ENCODE data around the gene NRSN2.
A peak's percentile ranks its signal among the peaks of the same experiment; 100 is the strongest.

NRSN2 gene

GRCh38 chr20:346640-347316, at the start of gene NRSN2:
Gene NRSN2, plus strand, starts transcription at chr20:347111. Its CDS starts 2,533 bp downstream, at chr20:349644.
- DNase-seq (peak; percentile 50), ATAC-seq (no peak)

DNA sequence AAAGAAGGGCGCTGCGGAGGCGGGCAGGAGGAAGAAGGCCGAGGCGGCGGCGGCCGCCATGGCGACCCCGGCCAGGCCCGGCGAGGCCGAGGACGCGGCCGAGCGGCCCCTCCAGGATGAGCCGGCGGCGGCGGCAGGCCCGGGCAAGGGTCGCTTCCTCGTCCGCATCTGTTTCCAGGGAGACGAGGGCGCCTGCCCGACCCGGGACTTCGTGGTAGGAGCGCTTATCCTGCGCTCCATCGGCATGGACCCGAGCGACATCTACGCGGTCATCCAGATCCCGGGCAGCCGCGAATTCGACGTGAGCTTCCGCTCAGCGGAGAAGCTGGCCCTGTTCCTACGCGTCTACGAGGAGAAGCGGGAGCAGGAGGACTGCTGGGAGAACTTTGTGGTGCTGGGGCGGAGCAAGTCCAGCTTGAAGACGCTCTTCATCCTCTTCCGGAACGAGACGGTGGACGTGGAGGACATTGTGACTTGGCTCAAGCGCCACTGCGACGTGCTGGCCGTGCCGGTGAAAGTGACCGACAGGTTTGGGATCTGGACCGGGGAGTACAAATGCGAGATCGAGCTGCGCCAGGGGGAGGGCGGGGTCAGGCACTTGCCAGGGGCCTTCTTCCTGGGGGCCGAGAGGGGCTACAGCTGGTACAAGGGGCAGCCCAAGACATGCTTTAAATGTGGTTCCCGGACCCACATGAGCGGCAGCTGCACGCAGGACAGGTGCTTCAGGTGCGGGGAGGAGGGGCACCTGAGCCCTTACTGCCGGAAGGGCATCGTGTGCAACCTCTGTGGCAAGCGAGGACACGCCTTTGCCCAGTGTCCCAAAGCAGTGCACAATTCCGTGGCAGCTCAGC, 48.8 kb upstream of the NRSN2 start:
- Mint-ChIP-seq H3K4me1 (peaks cover 55% of the 10 kb centered on the region), H3K27me3 (peaks cover 2% of the 10 kb centered on the region), H3K9me3 (no peaks in the 10 kb centered on the region), H3K27ac (peak overlapping the region; percentile 99), H3K36me3 (ENCODE audit: low read depth) (peaks cover 37% of the 10 kb centered on the region), H3K4me3 (peak overlapping the region; percentile 100)
- peak; percentile 44 for ATAC-seq
- peak; percentile 54 for DNase-seq

More at GRCh38 chr20:346640-347316, at the start of gene NRSN2:
- H3K9me3 Mint-ChIP-seq: peaks cover 3% of the 10 kb centered on the region
- H3K4me1 Mint-ChIP-seq: peaks cover 14% of the 10 kb centered on the region
- no peaks in the 10 kb centered on the region for H3K27me3 Mint-ChIP-seq
- peak within 1 kb of the TSS; percentile 78 for H3K27ac Mint-ChIP-seq
- peaks cover 12% of the 10 kb centered on the region for H3K36me3 Mint-ChIP-seq (ENCODE audit: low read depth)
- peak within 1 kb of the TSS; percentile 86 for H3K4me3 Mint-ChIP-seq

- Mint-ChIP-seq H3K27ac (peak overlapping the region; percentile 99), H3K27me3 (peaks cover 2% of the 10 kb centered on the region), H3K9me3 (no peaks in the 10 kb centered on the region), H3K4me1 (peaks cover 55% of the 10 kb centered on the region), H3K4me3 (peak overlapping the region; percentile 100), H3K36me3 (ENCODE audit: low read depth) (peaks cover 37% of the 10 kb centered on the region)
- DNase-seq (no peak), ATAC-seq (no peak)
These were observed 48.0 kb upstream of the NRSN2 start for GRCh38 chr20:298776-299391.

DNA sequence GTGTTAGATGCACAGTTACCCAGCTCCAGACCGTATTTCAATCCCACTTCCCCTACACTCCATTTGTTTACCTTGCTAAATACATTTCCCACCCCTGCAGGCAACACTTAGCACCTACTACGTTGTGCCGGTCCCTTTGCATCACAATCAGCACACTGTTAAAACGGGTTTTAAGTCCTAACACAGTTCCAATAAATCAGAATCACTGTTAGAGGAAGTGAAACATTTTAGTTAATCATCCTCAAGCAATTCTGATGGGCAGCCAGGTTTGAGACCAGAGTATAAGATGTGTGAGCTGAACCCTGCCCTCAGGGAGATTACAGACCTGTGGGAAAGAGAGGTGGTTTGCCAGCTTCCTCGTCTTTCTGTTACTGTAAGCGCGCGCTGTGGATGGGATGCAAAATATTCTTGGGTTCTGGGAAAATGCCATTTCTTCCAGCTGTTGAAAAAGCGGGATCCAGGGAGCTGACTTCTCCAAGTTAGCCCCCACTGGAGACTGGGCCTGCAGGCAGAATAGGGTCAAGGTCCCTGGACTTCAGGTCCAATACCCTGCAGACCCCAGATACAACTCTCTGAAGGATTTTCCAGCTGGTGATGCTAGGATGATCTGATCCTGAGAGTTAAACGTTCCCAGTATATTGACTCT, 46.4 kb upstream of the NRSN2 start:
- Mint-ChIP-seq H3K4me1 (peaks cover 55% of the 10 kb centered on the region), H3K27me3 (peaks cover 2% of the 10 kb centered on the region), H3K4me3 (peak overlapping the region; percentile 100), H3K9me3 (no peaks in the 10 kb centered on the region), H3K36me3 (ENCODE audit: low read depth) (peaks cover 37% of the 10 kb centered on the region), H3K27ac (peak overlapping the region; percentile 78)
- DNase-seq (no peak), ATAC-seq (no peak)

DNA sequence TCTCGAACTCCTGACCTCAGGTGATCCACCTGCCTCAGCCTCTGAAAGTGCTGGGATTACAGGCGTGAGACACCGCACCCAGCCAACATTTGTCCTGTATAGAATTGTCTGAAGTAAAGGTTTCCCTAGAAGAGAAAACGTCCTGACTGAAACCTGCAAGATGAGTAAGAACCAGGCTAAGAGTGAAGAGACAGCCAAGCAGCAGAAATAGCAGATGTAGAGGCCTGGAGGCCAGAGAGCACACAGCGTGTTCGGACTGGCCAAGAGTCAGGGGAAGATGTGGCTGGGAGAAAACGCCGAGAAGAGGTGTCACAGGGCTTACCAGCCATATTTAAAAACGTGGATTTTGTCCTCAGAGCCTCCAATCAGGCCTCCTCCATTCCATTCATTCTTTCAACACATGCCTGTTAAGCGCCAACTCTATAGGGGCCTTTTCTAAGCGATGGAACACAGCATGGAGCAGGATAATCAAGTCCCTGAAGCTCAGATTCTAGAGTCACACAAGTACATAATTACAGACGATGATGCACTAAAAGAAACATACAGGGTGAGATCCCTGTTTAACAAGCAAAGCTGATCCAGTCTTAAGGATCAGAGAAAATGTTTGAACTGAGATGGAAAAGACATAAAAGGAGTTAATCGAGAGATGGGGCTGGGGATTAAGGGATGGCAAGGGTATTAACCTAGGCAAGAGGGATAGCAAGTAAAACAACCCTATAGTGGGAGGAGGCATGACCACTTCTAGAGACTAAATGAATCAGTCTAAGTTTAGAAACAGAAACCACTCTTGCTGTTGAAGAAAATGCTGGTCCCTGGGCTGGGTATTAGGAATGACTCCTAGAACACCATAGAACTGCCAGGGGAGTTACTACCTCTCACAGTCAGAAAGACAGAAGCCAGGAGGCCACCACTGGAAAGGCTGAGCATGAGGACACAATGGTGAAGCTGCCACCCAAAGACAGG, 44.7 kb upstream of the NRSN2 start:
- Mint-ChIP-seq H3K4me3 (no peak overlapping the region), H3K9me3 (no peaks in the 10 kb centered on the region), H3K27me3 (peaks cover 2% of the 10 kb centered on the region), H3K4me1 (peaks cover 41% of the 10 kb centered on the region), H3K27ac (no peak overlapping the region), H3K36me3 (ENCODE audit: low read depth) (peaks cover 37% of the 10 kb centered on the region)
- DNase-seq (no peak), ATAC-seq (peak; percentile 41)

DNA sequence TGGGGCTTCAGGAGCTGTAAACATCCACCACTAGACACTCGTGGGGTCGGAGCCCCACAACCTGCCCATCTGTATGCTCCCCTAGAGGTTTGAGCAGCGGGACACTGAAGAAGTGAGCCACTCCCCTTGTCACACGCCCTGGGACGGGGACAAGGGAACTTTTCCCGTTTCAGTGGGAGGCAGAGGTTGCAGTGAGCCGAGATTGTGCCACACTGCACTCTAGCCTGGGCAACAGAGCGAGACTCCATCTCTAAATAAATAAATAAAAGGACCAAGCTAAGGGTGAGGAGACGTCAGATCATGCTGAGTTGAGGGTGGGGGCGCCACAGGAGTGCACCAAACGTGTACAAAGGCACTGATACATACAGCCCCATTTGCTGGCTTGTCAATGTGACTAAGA, 41.2 kb upstream of the NRSN2 start:
- Mint-ChIP-seq H3K27me3 (no peaks in the 10 kb centered on the region), H3K4me3 (no peak overlapping the region)

DNA sequence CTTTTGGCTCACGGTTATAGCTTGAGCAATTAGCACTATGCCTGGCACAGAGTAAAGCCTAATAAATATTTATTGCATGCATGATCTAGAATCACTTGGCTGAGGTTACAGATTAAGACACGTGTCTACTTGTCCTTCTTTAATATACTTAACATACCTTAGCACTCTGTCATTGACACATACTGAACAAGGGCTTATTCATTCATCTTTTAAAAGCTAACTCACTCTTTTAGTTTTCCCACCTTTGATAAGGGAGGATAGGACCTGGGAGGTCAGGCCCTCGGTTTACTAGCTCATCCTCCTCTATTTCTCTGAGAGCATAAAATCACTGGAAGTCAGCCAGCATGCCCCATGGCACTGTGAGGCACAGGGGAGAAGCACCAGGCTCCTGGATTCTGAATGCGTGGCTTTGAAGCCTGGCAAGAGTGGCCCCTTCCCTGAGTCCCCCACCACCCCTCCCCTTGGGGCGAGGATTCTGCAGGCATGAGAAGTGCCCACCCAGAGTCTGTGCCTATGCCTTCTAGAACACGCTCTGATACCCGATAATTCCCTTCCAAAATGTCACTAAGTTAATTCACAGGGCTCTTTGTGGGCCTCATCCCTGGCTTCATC, 38.4 kb upstream of the NRSN2 start:
- no peaks in the 10 kb centered on the region for H3K36me3 Mint-ChIP-seq (ENCODE audit: low read depth)
- ATAC-seq (no peak), DNase-seq (no peak)
- H3K27ac Mint-ChIP-seq: no peak overlapping the region
- H3K4me3 Mint-ChIP-seq: no peak overlapping the region
- H3K4me1 Mint-ChIP-seq: peaks cover 16% of the 10 kb centered on the region
- H3K27me3 Mint-ChIP-seq: no peaks in the 10 kb centered on the region
- H3K9me3 Mint-ChIP-seq: no peaks in the 10 kb centered on the region

More for the DNA sequence above, 41.2 kb upstream of the NRSN2 start:
- Mint-ChIP-seq H3K4me1 (peaks cover 30% of the 10 kb centered on the region), H3K27ac (no peak overlapping the region), H3K9me3 (no peaks in the 10 kb centered on the region), H3K36me3 (ENCODE audit: low read depth) (peaks cover 11% of the 10 kb centered on the region)
- ATAC-seq: no peak
- DNase-seq: no peak

- peaks cover 16% of the 10 kb centered on the region for H3K4me1 Mint-ChIP-seq
- peak overlapping the region; percentile 1 for H3K4me3 Mint-ChIP-seq
- no peak for ATAC-seq
- no peaks in the 10 kb centered on the region for H3K9me3 Mint-ChIP-seq
- no peaks in the 10 kb centered on the region for H3K27me3 Mint-ChIP-seq
- DNase-seq: no peak
- H3K27ac Mint-ChIP-seq: no peak overlapping the region
- no peaks in the 10 kb centered on the region for H3K36me3 Mint-ChIP-seq (ENCODE audit: low read depth)
These were observed 37.5 kb upstream of the NRSN2 start for GRCh38 chr20:309306-309840.

DNA sequence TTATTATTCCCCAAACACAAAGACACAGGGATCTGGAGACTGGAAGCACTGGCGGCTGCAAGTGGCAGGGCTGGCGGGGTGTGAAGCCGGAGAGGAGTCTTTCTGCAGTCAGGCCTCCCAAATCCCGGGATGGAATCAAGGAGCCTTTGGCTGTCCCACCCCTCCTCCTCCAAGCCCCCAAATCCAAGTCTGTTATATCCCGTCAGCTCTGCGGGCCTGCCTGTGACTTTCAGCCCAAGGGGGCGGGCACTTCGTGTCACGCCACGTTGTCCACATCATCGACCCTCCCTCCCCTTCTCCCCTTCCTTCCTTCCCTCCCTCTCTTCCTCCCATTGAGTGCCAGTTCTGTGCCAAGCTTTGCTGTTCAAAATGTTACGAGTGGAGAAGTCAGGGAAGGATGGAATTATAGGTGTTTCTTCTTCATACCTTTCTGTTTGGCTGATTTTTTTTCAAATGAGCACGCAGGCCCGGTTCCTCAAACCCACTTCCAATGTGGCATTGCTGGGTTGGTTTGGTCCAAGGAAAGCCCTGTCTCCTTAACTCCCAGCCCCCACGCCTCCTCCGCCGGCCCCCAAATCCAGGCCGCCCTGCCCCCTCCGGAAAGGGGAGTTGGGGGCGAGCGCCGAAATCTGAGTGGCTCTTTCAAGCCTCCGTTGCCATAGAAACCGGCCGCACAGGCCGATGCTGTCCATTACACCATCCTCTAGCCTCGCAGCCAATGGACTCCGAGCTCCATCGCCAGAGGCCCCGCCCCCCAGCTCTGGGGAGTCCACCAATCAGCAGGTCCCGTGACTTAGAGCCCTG, 36.9 kb upstream of the NRSN2 start:
- DNase-seq: peak; percentile 87
- ATAC-seq: peak; percentile 98
- H3K36me3 Mint-ChIP-seq (ENCODE audit: low read depth): no peaks in the 10 kb centered on the region
- no peaks in the 10 kb centered on the region for H3K9me3 Mint-ChIP-seq
- peak overlapping the region; percentile 64 for H3K4me3 Mint-ChIP-seq
- H3K4me1 Mint-ChIP-seq: peaks cover 16% of the 10 kb centered on the region
- peak overlapping the region; percentile 71 for H3K27ac Mint-ChIP-seq
- no peaks in the 10 kb centered on the region for H3K27me3 Mint-ChIP-seq

GRCh38 chr20:310645-311044, 36.3 kb upstream of the NRSN2 start:
- H3K36me3 Mint-ChIP-seq (ENCODE audit: low read depth): no peaks in the 10 kb centered on the region
- peak overlapping the region; percentile 71 for H3K27ac Mint-ChIP-seq
- peaks cover 16% of the 10 kb centered on the region for H3K4me1 Mint-ChIP-seq
- no peaks in the 10 kb centered on the region for H3K27me3 Mint-ChIP-seq
- DNase-seq (no peak), ATAC-seq (no peak)
- no peaks in the 10 kb centered on the region for H3K9me3 Mint-ChIP-seq
- peak overlapping the region; percentile 64 for H3K4me3 Mint-ChIP-seq

DNA sequence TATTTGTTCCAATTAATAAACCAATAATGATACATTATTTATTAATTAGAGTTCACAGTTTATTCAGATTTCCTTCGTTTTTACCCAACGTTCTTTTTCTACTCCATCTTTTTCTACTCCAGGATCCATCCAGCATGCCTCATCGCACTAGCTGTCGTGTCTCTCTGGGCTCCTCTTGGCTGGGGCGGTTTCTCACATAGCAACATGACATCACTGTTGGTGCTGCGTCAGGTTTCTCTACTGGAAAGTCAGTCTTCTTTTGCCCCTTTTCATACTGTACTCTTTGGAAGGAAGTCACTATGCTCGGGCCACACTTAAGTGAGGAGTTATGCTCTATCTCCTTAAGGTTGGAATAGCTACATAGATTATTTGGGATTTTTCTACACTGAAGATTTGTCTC, 35.3 kb upstream of the NRSN2 start:
- DNase-seq (no peak), ATAC-seq (no peak)
- no peak overlapping the region for H3K27ac Mint-ChIP-seq
- no peaks in the 10 kb centered on the region for H3K36me3 Mint-ChIP-seq (ENCODE audit: low read depth)
- no peak overlapping the region for H3K4me3 Mint-ChIP-seq
- no peaks in the 10 kb centered on the region for H3K9me3 Mint-ChIP-seq
- no peaks in the 10 kb centered on the region for H3K27me3 Mint-ChIP-seq
- peaks cover 16% of the 10 kb centered on the region for H3K4me1 Mint-ChIP-seq

- no peaks in the 10 kb centered on the region for H3K27me3 Mint-ChIP-seq
- no peak for DNase-seq
- no peak overlapping the region for H3K27ac Mint-ChIP-seq
- H3K36me3 Mint-ChIP-seq (ENCODE audit: low read depth): no peaks in the 10 kb centered on the region
- H3K4me1 Mint-ChIP-seq: peaks cover 16% of the 10 kb centered on the region
- no peak overlapping the region for H3K4me3 Mint-ChIP-seq
- H3K9me3 Mint-ChIP-seq: no peaks in the 10 kb centered on the region
- no peak for ATAC-seq
These were observed 34.8 kb upstream of the NRSN2 start for GRCh38 chr20:312067-312466.

All from activated naive CD8-positive, alpha-beta T cell treated with anti-CD3 and anti-CD28 coated beads, Interleukin-2, amount 50 U/mL, for 24 hours (primary cell).